Ovary (tissue), 9 donors: Measurements from ENCODE around the gene PNPLA1. TPM values are rescaled to one million over a fixed set of nuclear protein-coding genes. Genes with fewer than 3 reads are reported as not detected.

Experiments used
- DNase-seq, 5 donors: peaks; one replicate each; pipeline ENCODE4 v3.0.0-alpha.2; 2019 to 2020
- H3K27ac ChIP-seq, 2 donors: fragments of 200-600 bp; one replicate each; pipeline versions ENCODE4 v1.5.1 to v1.8.0; 2019 to 2022
- H3K27me3 ChIP-seq: fragments of 200-600 bp; one replicate; pipeline ENCODE4 v1.8.0; 2022
- H3K36me3 ChIP-seq: fragments of 200-600 bp; sonication (generic); one replicate; pipeline ENCODE4 v1.5.1; 2019
- H3K4me1 ChIP-seq: one replicate; pipeline ENCODE4 v1.8.1; 2013; ENCODE audit warnings: mild to moderate bottlenecking, moderate library complexity; ENCODE audit not compliant: insufficient read depth
- H3K4me3 ChIP-seq: fragments of 200-600 bp; sonication (generic); one replicate; pipeline ENCODE4 v1.5.1; 2017
- H3K9me3 ChIP-seq, 2 donors: fragments of 200-600 bp in 1 of 2; sonication (generic) in 1 of 2; one replicate each; pipeline versions ENCODE4 v1.5.1 to v1.8.1; 2013 to 2019; ENCODE audit warnings: mild to moderate bottlenecking in 1 of 2, moderate library complexity in 1 of 2
- EP300 ChIP-seq: sonication (generic); formaldehyde crosslinking; IDR thresholded peaks from one replicate; pipeline ENCODE4 v1.6.1; 2017; ENCODE audit warnings: antibody characterized with exemption
- POLR2A ChIP-seq: fragments of 450-650 bp; IDR thresholded peaks from one replicate; pipeline ENCODE4 v1.6.1; 2017; ENCODE audit warnings: antibody characterized with exemption, mild to moderate bottlenecking, moderate library complexity
- WGBS, 3 donors: extraction: QIAGEN DNeasy Blood & Tissue Kit in 1 of 3; methylation state at CpG; one replicate each; pipeline versions ENCODE4 v1.1.5 to v1.1.7; 2013 to 2017; 5-methylcytosine and 5-hydroxymethylcytosine counted together
- intact Hi-C, 4 donors: fragments of 100-400 bp; cut with DNase I; formaldehyde crosslinking; loops; one replicate each; pipeline versions ENCODE4 v1.11.0 to v1.15.1; 2022 to 2023
- polyA plus RNA-seq, 2 donors: library from polyadenylated mRNA; stranded (reverse); fragments of 200-250 nt in 1 of 2; fragments of 350-450 nt in 1 of 2; fragmentation: Illumina TruSeq in 1 of 2; extraction: RNeasy Lipid Tissue Mini Kit (QIAGEN cat#74804) in 1 of 2; gene quantifications; one replicate each; pipeline ENCODE4 v1.2.3, GENCODE V29; 2013 to 2014
- total RNA-seq, 7 donors: library from RNA; depleted of rRNA in 2 of 7; stranded (reverse); fragments of >200 nt in 2 of 7; fragmentation: NEBNext Ultra II Directional in 3 of 7; extraction: Animal tissue kit (Norgen Biotek cat#: 25700) in 3 of 7; gene quantifications; one replicate each; pipeline versions ENCODE4 v1.1.0 to v1.2.4, GENCODE V29; 2016 to 2023
- TF ChIP-seq, protein P1 (sequence below), 3 donors: fragments of 450-650 bp in 2 of 3; fragments of 200-600 bp in 1 of 3; IDR thresholded peaks; one replicate each; pipeline versions ENCODE4 v1.5.1 to v1.8.0; 2016 to 2022; ENCODE audit warnings: antibody characterized with exemption in 3 of 3, mild to moderate bottlenecking in 1 of 3
- donor health status: DM: no; HTN: no; CAD: no; lungs with moderate emphysema.
- donor health status: DM: no; HTN: no; CAD: no.
- donor health status: Bipolar disorder and iron deficiency.
- donor health status: DM: yes; HTN: yes; CAD: no.
- donor health status: DM: no; HTN: no; CAD: no.
- donor health status: DM: yes; HTN: yes; CAD: no.

The PNPLA1 gene
- total and polyA plus RNA-seq, 9 donors: 0.04 to 0.20 (median 0.12) TPM; not detected in 5

DNA sequence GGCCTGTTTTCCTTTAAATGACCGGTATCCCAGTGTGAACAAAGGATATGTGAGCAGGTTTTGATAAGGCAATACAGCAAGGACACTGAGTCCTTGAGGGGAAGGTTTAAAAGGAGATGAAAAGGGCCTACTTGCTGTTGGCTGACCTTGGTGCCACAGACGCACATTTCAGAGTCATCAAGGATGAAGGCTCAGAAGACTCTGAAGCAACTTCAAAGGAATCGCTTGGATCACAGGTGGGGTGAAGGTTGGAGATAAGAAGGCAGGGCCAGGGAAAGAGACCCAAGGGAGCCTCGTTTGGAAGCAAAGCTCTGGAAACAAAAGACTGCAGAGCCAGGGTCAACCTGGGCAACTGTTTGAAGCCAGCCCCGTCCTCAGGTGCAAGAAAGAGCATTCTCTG, 30.1 kb upstream of the PNPLA1 start:
- no peaks in the 10 kb centered on the region for H3K27me3 ChIP-seq
- no peak overlapping the region for H3K27ac ChIP-seq
- no peak overlapping the region for H3K4me3 ChIP-seq
- H3K4me1 ChIP-seq: no peaks in the 10 kb centered on the region
- no peaks in the 10 kb centered on the region for H3K9me3 ChIP-seq
- DNase-seq: no peak
- WGBS, 3 donors: 66 to 72% (median 71%) methylated on average over 5 of the region's 5 CpGs
- TF ChIP-seq EP300 (no peak), POLR2A (no peak)
- TF ChIP-seq, protein P1, sequence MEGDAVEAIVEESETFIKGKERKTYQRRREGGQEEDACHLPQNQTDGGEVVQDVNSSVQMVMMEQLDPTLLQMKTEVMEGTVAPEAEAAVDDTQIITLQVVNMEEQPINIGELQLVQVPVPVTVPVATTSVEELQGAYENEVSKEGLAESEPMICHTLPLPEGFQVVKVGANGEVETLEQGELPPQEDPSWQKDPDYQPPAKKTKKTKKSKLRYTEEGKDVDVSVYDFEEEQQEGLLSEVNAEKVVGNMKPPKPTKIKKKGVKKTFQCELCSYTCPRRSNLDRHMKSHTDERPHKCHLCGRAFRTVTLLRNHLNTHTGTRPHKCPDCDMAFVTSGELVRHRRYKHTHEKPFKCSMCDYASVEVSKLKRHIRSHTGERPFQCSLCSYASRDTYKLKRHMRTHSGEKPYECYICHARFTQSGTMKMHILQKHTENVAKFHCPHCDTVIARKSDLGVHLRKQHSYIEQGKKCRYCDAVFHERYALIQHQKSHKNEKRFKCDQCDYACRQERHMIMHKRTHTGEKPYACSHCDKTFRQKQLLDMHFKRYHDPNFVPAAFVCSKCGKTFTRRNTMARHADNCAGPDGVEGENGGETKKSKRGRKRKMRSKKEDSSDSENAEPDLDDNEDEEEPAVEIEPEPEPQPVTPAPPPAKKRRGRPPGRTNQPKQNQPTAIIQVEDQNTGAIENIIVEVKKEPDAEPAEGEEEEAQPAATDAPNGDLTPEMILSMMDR (IDR thresholded peaks at IDR 0.05): no peak
- H3K36me3 ChIP-seq: no peaks in the 10 kb centered on the region
- intact Hi-C loops: no loop called here

- Histone ChIP-seq H3K9me3 (no peaks in the 10 kb centered on the region), H3K27me3 (no peaks in the 10 kb centered on the region), H3K36me3 (no peaks in the 10 kb centered on the region), H3K27ac (no peak overlapping the region), H3K4me3 (no peak overlapping the region), H3K4me1 (no peaks in the 10 kb centered on the region)
- WGBS, 3 donors: 2 to 8% (median 2%) methylated on average over 10 of the region's 10 CpGs
- TF ChIP-seq POLR2A (no peak), EP300 (no peak)
- TF ChIP-seq, protein P1 (IDR thresholded peaks at IDR 0.05): no peak
- no peak for DNase-seq
- intact Hi-C loops: no loop called here
These were observed 28.1 kb upstream of the PNPLA1 start for GRCh38 chr6:36241728-36242127.

DNA sequence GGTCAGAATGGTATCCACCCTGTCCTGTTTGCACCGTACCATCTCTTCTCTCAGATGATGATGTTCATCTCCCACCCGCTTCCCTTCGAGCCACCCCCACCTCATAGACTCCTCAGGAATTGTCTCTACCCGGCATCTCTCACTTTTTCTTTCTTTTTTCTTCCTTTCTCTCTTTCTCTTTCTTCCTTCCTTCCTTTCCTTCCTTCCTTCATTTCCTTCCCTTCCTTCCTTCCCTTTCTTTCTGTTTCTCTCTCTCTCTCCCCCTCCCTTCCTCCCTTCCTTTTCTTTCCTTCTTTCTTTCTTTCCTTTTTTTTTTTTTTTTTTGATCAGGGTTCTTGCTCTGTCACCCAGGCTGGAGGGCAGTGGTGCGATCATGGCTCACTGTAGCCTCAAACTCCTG, 27.7 kb upstream of the PNPLA1 start:
- Histone ChIP-seq H3K9me3 (no peaks in the 10 kb centered on the region), H3K4me3 (no peak overlapping the region), H3K27ac (no peak overlapping the region), H3K36me3 (no peaks in the 10 kb centered on the region), H3K4me1 (no peaks in the 10 kb centered on the region), H3K27me3 (no peaks in the 10 kb centered on the region)
- DNase-seq: no peak
- WGBS, 3 donors: 34 to 38% (median 36%) methylated on average over 5 of the region's 5 CpGs
- intact Hi-C loops: no loop called here
- no peak for TF ChIP-seq EP300
- no peak for TF ChIP-seq POLR2A

- H3K4me3 ChIP-seq: no peak overlapping the region
- no peaks in the 10 kb centered on the region for H3K4me1 ChIP-seq
- no peaks in the 10 kb centered on the region for H3K36me3 ChIP-seq
- TF ChIP-seq EP300 (no peak), POLR2A (no peak)
- TF ChIP-seq, protein P1 (IDR thresholded peaks at IDR 0.05): no peak
- H3K9me3 ChIP-seq: no peaks in the 10 kb centered on the region
- no peak overlapping the region for H3K27ac ChIP-seq
- no peak for DNase-seq
- 78 to 86% (median 82%) methylated on average over 4 of the region's 4 CpGs for WGBS, 3 donors
- no peaks in the 10 kb centered on the region for H3K27me3 ChIP-seq
- intact Hi-C loops: no loop called here
These were observed 27.2 kb upstream of the PNPLA1 start for GRCh38 chr6:36242626-36243025.

DNA sequence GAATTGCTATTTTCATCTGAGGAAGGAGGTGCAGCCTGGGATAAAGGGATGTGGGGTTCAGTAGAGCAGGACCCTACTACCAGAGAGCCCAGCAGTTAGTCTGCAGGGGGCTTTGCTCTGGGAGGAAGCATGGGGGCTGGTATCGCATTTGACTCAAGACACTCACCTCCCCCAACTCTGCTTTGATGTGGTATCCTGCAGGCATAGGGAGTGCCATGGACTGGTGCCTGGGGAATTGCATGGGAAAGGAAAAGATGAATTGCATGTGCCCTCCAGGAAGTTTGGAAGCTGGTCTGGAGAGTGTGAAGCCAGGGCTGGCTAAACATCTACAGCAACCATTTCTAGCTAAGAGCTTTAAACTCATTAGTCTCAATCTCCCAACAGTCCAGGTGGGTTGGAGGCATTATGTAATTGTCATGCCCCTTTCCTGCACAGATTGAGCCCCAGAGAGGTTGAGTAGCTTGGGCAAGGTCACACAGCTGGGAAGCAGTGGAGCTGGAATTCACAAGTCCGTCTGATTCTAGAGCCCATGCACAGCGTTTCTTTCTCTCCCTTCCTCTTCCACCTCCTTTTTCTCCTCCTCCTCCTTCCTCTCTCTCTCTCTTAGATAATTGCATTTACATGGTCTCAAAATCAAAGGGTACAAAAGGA, 26.2 kb upstream of the PNPLA1 start:
- no peak for TF ChIP-seq EP300
- TF ChIP-seq POLR2A: no peak
- TF ChIP-seq, protein P1 (IDR thresholded peaks at IDR 0.05): no peak
- intact Hi-C loops: no loop called here
- Histone ChIP-seq H3K36me3 (no peaks in the 10 kb centered on the region), H3K27me3 (no peaks in the 10 kb centered on the region), H3K27ac (no peak overlapping the region), H3K4me1 (peaks cover 1% of the 10 kb centered on the region), H3K4me3 (no peak overlapping the region), H3K9me3 (no peaks in the 10 kb centered on the region)
- DNase-seq: no peak
- 75 to 81% (median 78%) methylated on average over 3 of the region's 3 CpGs for WGBS, 3 donors
